ENCODE results near the gene PCDHGA8. TPM values are rescaled to one million over a fixed set of nuclear protein-coding genes. Genes with fewer than 3 reads are reported as not detected.
"Not testable (repeated sequence)": the region's sequence is repeated elsewhere in the genome, so short reads cannot be mapped to it uniquely, and the experiment has no call there.

Gene PCDHGA8
- total RNA-seq, 1 donor from 2014 or later = 1.0 TPM

DNA sequence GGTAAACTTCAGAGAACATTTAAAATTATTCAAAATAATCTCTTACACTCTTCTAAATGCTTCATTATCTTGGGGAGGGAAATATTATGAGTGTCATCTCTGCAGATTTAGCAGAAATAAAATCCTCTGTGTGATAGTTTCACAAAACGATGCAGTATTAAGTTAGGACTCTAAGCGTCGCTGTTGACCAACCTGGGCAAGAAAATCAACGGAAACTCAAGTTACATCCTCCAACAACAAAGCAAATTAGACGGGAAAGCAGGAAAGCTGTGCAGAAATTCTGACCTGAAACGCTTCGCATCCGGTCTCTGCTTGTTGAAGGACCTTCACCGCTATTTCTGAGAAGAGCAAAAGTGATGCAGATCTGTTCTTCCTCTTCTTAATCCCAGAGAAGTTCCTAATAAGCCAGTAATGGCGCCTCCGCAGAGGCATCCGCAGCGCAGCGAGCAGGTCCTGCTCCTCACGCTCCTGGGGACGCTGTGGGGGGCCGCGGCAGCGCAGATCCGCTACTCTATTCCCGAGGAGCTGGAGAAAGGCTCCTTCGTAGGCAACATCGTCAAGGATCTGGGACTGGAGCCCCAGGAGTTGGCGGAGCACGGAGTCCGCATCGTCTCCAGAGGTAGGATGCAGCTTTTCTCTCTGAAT is 18.6 kb upstream of the PCDHGA8 start, which contains the start of gene PCDHGA6:
Gene PCDHGA6 (plus strand): TSS at position 219 of the 645 bp plus-strand sequence. CDS start 193 bp downstream, at position 412.
- TF ChIP-seq, protein P1, sequence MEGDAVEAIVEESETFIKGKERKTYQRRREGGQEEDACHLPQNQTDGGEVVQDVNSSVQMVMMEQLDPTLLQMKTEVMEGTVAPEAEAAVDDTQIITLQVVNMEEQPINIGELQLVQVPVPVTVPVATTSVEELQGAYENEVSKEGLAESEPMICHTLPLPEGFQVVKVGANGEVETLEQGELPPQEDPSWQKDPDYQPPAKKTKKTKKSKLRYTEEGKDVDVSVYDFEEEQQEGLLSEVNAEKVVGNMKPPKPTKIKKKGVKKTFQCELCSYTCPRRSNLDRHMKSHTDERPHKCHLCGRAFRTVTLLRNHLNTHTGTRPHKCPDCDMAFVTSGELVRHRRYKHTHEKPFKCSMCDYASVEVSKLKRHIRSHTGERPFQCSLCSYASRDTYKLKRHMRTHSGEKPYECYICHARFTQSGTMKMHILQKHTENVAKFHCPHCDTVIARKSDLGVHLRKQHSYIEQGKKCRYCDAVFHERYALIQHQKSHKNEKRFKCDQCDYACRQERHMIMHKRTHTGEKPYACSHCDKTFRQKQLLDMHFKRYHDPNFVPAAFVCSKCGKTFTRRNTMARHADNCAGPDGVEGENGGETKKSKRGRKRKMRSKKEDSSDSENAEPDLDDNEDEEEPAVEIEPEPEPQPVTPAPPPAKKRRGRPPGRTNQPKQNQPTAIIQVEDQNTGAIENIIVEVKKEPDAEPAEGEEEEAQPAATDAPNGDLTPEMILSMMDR (conservative IDR thresholded peaks at IDR 0.05; ENCODE audit: low read depth, low read length) = peak; percentile 57
- H3K4me3 ChIP-seq (ENCODE audit: low read depth, low read length) = peak within 1 kb of the TSS; percentile 45
- no peak for DNase-seq (ENCODE audit: low read depth)

DNA sequence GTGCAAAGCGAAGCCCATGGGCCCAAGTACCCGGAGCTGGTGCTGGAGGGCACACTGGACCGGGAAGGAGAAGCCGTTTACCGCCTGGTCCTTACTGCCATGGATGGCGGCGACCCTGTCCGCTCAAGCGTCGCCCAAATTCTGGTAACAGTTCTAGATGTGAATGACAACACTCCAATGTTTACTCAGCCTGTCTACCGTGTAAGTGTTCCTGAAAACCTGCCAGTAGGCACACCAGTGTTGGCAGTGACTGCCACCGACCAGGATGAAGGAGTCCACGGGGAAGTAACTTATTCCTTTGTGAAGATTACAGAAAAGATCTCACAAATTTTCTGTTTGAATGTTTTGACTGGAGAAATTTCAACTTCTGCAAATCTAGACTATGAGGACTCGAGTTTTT is 17.8 kb upstream of the PCDHGA8 start:
- no peak overlapping the region for H3K4me3 ChIP-seq (ENCODE audit: low read depth, low read length)
- DNase-seq (ENCODE audit: low read depth) = no peak

DNA sequence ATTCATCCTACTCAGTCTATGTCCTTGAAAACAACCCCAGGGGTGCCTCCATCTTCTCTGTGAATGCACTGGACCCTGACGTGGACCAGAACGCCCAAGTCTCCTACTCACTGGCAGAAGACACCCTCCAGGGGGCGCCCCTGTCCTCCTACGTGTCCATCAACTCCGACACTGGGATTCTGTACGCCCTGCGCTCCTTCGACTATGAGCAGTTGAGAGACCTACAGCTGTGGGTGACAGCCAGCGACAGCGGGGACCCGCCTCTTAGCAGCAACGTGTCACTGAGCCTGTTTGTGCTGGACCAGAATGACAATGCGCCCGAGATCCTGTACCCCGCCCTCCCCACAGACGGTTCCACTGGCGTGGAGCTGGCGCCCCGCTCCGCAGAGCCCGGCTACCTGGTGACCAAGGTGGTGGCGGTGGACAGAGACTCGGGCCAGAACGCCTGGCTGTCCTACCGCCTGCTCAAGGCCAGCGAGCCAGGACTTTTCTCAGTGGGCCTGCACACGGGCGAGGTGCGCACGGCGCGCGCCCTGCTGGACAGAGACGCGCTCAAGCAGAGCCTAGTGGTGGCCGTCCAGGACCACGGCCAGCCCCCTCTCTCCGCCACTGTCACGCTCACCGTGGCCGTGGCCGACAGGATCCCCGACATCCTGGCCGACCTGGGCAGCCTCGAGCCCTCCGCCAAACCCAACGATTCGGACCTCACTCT is 16.8 kb upstream of the PCDHGA8 start:
- not testable (repeated sequence) for DNase-seq (ENCODE audit: low read depth); H3K4me3 ChIP-seq (ENCODE audit: low read depth, low read length)

More for the DNA sequence above, 17.8 kb upstream of the PCDHGA8 start:
- TF ChIP-seq, protein P1 (conservative IDR thresholded peaks at IDR 0.05; ENCODE audit: low read depth, low read length) = no peak

DNA sequence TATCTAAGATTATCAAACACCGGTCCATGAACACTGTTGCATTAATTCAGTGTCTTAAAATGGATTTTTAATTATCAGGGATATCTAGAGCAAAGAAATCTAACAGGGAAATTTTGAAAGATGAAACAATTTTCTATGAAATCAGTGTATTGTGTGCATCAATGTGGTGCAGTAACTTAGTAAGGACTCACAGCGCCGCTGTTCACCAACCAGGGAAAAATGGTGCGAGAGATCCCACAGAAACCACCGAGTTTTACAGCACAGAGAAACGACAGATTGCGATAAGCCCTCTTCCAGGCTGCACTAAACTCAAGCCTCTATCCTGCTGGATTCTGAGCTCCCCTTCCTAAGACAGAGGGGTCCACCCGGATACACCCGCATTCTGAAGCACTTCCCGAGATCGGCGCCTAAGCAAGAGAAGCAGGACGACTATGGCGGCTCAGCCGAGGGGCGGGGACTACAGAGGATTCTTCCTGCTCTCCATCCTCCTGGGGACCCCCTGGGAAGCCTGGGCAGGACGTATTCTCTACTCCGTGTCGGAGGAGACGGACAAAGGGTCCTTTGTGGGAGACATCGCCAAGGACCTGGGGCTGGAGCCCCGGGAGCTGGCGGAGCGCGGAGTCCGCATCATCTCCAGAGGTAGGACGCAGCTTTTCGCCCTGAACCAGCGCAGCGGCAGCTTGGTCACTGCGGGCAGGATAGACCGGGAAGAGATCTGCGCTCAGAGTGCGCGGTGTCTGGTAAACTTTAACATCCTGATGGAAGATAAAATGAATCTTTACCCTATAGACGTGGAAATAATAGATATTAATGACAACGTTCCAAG is 9.8 kb upstream of the PCDHGA8 start, which contains the start of gene PCDHGA7:
Gene PCDHGA7 (plus strand): TSS at position 274 of the 826 bp plus-strand sequence. CDS start 158 bp downstream, at position 432.
- TF ChIP-seq, protein P1 (conservative IDR thresholded peaks at IDR 0.05; ENCODE audit: low read depth, low read length) = peak; percentile 43
- peak within 1 kb of the TSS; percentile 56 for H3K4me3 ChIP-seq (ENCODE audit: low read depth, low read length)
- no peak for DNase-seq (ENCODE audit: low read depth)

DNA sequence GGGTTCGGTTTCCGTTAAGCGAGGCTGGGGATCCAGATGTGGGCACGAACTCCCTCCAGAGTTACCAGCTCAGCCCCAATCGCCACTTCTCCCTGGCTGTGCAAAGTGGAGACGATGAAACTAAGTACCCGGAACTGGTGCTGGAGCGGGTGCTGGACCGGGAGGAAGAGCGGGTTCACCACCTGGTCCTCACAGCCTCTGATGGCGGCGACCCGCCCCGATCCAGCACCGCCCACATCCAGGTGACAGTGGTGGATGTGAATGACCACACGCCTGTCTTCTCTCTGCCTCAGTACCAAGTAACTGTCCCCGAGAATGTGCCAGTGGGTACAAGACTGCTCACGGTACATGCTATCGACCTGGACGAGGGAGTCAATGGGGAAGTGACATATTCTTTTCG is 9.1 kb upstream of the PCDHGA8 start:
- H3K4me3 ChIP-seq (ENCODE audit: low read depth, low read length) = peak overlapping the region; percentile 56
- DNase-seq (ENCODE audit: low read depth) = no peak
- TF ChIP-seq, protein P1 (conservative IDR thresholded peaks at IDR 0.05; ENCODE audit: low read depth, low read length) = no peak

DNA sequence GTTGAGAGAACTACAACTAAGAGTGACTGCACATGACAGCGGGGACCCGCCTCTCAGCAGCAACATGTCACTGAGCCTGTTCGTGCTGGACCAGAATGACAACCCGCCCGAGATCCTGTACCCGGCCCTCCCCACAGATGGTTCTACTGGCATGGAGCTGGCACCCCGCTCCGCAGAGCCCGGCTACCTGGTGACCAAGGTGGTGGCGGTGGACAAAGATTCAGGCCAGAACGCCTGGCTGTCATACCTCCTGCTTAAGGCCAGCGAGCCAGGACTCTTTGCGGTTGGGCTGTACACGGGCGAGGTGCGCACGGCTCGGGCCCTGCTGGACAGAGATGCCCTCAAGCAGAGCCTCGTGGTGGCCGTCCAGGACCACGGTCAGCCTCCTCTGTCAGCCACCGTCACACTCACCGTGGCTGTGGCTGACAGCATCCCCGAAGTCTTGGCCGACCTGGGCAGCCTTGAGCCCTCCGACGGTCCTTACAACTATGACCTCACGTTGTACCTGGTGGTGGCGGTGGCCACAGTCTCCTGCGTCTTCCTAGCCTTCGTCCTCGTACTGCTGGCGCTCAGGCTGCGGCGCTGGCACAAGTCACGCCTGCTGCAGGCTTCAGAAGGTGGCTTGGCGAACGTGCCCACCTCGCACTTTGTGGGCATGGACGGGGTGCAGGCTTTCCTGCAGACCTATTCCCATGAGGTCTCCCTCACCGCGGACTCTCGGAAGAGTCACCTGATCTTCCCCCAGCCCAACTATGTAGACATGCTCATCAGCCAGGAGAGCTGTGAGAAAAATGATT is 7.8 kb upstream of the PCDHGA8 start:
- H3K4me3 ChIP-seq (ENCODE audit: low read depth, low read length) = no peak overlapping the region
- TF ChIP-seq, protein P1 (conservative IDR thresholded peaks at IDR 0.05; ENCODE audit: low read depth, low read length) = no peak
- no peak for DNase-seq (ENCODE audit: low read depth)
